Erythroblast (primary cell): Measurements from ENCODE around the gene TIGD6.

Source experiments
- GATA1 ChIP-seq: IDR thresholded peaks from 2 replicates; pipeline ENCODE4 v1.6.1; 2011; ENCODE audit warnings: low read depth, mild to moderate bottlenecking, control low read depth, low read length, moderate library complexity
- POLR2A ChIP-seq: IDR thresholded peaks from 2 replicates; pipeline ENCODE4 v1.6.1; 2011; ENCODE audit warnings: mild to moderate bottlenecking, low read length

DNA sequence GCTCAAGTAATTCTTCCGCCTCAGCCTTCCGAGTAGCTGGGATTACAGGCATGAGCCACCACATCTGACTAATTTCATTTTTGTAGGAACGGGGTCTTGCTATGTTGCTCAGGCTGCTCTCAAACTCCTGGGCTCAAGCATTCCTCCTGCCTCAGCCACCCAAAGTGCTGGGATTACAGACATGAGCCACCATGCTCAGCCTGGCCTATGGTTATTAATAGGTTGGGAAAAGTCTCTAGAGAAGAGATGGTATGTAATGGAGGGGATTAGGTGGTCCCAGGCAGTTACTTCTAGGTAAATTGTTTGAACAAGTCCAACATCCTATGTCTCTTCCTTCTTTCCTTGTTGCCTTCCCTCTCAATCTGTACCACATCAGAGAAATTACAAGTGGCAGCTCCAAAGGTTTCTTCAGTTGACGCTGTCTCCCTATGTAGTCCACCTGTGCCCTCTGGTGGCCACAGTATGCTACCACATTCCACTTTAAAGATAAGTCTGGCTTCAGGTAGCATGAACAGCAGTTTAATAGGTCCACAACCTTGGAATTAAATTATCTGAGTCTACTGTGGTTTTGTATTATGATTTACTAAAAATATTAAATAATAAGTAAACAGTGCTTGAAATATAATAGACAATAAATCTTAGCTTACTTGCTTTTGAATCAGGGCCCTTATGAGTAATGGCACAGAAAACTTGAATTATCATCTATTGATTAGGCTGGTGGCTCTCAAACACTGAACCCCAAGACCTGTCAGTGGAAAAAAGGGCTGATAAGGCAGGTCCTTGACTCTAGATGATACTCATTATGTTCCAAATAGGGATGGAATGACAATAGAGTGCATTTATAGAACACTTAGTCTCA lies 9.7 kb downstream of the TIGD6 start:
- TF ChIP-seq POLR2A, result peak; percentile 12
- TF ChIP-seq GATA1, result no peak
